ENCODE data around the gene EFHD2.

- no peak for TF ChIP-seq TOX (CRISPR knock-in tag; IDR thresholded peaks at IDR 0.05; ENCODE audit: borderline replicate concordance)
- TF ChIP-seq, protein P1, sequence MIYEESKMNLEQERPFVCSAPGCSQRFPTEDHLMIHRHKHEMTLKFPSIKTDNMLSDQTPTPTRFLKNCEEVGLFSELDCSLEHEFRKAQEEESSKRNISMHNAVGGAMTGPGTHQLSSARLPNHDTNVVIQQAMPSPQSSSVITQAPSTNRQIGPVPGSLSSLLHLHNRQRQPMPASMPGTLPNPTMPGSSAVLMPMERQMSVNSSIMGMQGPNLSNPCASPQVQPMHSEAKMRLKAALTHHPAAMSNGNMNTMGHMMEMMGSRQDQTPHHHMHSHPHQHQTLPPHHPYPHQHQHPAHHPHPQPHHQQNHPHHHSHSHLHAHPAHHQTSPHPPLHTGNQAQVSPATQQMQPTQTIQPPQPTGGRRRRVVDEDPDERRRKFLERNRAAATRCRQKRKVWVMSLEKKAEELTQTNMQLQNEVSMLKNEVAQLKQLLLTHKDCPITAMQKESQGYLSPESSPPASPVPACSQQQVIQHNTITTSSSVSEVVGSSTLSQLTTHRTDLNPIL (CRISPR knock-in tag; IDR thresholded peaks at IDR 0.05; ENCODE audit: low read depth), result no peak
- TF ChIP-seq PATZ1 (CRISPR knock-in tag; IDR thresholded peaks at IDR 0.05; ENCODE audit: borderline replicate concordance), result no peak
- no peak for TF ChIP-seq ZFP3 (CRISPR knock-in tag; IDR thresholded peaks at IDR 0.05)
- no peak for TF ChIP-seq PPARA (CRISPR knock-in tag; IDR thresholded peaks at IDR 0.05; ENCODE audit: borderline replicate concordance)
- no peak for TF ChIP-seq ZFP30 (CRISPR knock-in tag; IDR thresholded peaks at IDR 0.05)
- no peak for TF ChIP-seq ISL1 (CRISPR knock-in tag; IDR thresholded peaks at IDR 0.05)
Measured at GRCh38 chr1:15452216-15452615, 42.5 kb downstream of the EFHD2 start.

Measured in SK-N-SH treated with all-trans-retinoic acid at 6 μM for 48 hours (cell line).